ENCODE results near the gene SPR.

Gene SPR

DNA sequence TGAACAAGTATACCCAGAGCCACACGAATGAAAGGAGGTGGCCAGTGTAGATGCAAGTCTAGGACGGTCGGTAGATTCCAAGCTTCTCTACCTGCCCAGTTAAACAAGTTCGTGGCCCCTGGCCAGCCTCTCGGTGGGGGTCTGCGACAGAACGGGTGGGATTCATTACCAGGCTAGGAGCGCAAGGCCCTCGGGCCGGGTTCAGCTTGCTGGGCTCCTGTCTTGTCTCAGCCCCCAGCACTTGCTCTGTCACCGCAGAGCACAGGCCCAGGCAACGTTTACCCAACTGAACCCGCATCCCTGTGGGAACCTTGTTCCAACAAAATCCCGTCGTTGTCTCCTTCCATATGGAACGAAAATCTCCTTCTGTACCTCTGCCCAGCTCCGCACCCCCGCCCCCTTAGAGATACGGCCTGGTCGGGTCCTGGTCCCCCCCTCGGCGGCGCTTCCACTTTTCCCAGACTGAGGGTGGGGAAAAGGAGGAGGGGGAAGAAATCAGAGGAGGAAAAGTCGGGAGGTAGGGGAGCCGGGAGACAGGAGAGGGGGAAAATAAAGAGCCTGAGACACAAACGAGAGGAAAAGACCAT lies 28.2 kb downstream of the SPR start:
- Histone ChIP-seq H3K27ac (replicated peaks) (no peak overlapping the region), H3K4me3 (replicated peaks; ENCODE audit: insufficient read depth, low read length) (no peak overlapping the region), H3K27me3 (ENCODE audit: insufficient read depth, poor library complexity, severe bottlenecking) (peaks cover 75% of the 10 kb centered on the region)
- TF ChIP-seq, protein P1, sequence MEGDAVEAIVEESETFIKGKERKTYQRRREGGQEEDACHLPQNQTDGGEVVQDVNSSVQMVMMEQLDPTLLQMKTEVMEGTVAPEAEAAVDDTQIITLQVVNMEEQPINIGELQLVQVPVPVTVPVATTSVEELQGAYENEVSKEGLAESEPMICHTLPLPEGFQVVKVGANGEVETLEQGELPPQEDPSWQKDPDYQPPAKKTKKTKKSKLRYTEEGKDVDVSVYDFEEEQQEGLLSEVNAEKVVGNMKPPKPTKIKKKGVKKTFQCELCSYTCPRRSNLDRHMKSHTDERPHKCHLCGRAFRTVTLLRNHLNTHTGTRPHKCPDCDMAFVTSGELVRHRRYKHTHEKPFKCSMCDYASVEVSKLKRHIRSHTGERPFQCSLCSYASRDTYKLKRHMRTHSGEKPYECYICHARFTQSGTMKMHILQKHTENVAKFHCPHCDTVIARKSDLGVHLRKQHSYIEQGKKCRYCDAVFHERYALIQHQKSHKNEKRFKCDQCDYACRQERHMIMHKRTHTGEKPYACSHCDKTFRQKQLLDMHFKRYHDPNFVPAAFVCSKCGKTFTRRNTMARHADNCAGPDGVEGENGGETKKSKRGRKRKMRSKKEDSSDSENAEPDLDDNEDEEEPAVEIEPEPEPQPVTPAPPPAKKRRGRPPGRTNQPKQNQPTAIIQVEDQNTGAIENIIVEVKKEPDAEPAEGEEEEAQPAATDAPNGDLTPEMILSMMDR (IDR thresholded peaks at IDR 0.05; ENCODE audit: insufficient read depth, low read length): no peak
- TF ChIP-seq GABPA (IDR thresholded peaks at IDR 0.05; ENCODE audit: low read depth): no peak
- TF ChIP-seq, protein P2, sequence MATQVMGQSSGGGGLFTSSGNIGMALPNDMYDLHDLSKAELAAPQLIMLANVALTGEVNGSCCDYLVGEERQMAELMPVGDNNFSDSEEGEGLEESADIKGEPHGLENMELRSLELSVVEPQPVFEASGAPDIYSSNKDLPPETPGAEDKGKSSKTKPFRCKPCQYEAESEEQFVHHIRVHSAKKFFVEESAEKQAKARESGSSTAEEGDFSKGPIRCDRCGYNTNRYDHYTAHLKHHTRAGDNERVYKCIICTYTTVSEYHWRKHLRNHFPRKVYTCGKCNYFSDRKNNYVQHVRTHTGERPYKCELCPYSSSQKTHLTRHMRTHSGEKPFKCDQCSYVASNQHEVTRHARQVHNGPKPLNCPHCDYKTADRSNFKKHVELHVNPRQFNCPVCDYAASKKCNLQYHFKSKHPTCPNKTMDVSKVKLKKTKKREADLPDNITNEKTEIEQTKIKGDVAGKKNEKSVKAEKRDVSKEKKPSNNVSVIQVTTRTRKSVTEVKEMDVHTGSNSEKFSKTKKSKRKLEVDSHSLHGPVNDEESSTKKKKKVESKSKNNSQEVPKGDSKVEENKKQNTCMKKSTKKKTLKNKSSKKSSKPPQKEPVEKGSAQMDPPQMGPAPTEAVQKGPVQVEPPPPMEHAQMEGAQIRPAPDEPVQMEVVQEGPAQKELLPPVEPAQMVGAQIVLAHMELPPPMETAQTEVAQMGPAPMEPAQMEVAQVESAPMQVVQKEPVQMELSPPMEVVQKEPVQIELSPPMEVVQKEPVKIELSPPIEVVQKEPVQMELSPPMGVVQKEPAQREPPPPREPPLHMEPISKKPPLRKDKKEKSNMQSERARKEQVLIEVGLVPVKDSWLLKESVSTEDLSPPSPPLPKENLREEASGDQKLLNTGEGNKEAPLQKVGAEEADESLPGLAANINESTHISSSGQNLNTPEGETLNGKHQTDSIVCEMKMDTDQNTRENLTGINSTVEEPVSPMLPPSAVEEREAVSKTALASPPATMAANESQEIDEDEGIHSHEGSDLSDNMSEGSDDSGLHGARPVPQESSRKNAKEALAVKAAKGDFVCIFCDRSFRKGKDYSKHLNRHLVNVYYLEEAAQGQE (IDR thresholded peaks at IDR 0.05; ENCODE audit: insufficient replicate concordance, low read depth): no peak
- no peak for TF ChIP-seq POLR2AphosphoS5 (IDR thresholded peaks at IDR 0.05; ENCODE audit: low read depth)
- TF ChIP-seq SPI1 (IDR thresholded peaks at IDR 0.05; ENCODE audit: borderline replicate concordance, low read depth): no peak
- no peak for DNase-seq (ENCODE audit: low read depth in 1 of 2, low spot score in 1 of 2)

- peak; percentile 4; the same call in 1 of the 2 replicates for TF ChIP-seq SPI1 (IDR thresholded peaks at IDR 0.05; ENCODE audit: borderline replicate concordance, low read depth)
- TF ChIP-seq, protein P1 (IDR thresholded peaks at IDR 0.05; ENCODE audit: insufficient read depth, low read length): no peak
- Histone ChIP-seq H3K4me3 (replicated peaks; ENCODE audit: insufficient read depth, low read length) (no peak overlapping the region; the same call in 1 of the 2 replicates), H3K27me3 (ENCODE audit: insufficient read depth, poor library complexity, severe bottlenecking) (peaks cover 79% of the 10 kb centered on the region), H3K27ac (replicated peaks) (no peak overlapping the region)
- peak in 1 of 2 experiments; percentile 35 for DNase-seq (ENCODE audit: low read depth in 1 of 2, low spot score in 1 of 2)
Measured at GRCh38 chr2:72915907-72916742, 28.9 kb downstream of the SPR start.

DNA sequence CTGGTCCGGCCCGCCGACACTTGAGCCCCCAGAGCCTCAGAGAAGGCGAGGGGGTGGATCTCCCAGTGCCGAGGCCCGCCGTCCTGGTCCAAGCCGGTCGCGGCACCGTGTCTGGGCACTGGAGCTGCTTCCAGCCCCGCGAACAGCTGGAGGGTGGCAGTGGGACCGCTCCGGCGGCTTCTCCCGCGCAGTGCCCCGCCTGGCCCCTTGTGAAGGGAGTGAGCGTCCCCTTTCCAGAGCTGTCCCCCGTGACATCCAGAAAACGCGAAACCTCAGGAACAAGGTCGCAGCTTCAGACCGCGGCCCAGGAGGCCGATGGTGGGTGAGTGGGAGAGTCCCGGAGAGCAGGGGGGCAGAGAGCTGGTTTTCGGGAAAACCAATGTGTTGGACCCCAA lies 29.5 kb downstream of the SPR start:
- Histone ChIP-seq H3K27me3 (ENCODE audit: insufficient read depth, poor library complexity, severe bottlenecking) (peaks cover 84% of the 10 kb centered on the region), H3K27ac (replicated peaks) (no peak overlapping the region), H3K4me3 (replicated peaks; ENCODE audit: insufficient read depth, low read length) (no peak overlapping the region)
- DNase-seq (ENCODE audit: low read depth in 1 of 2, low spot score in 1 of 2): no peak
- TF ChIP-seq POLR2AphosphoS5 (IDR thresholded peaks at IDR 0.05; ENCODE audit: low read depth) (no peak), SPI1 (IDR thresholded peaks at IDR 0.05; ENCODE audit: borderline replicate concordance, low read depth) (no peak), GABPA (IDR thresholded peaks at IDR 0.05; ENCODE audit: low read depth) (no peak)
- TF ChIP-seq, protein P1 (IDR thresholded peaks at IDR 0.05; ENCODE audit: insufficient read depth, low read length): no peak
- TF ChIP-seq, protein P2 (IDR thresholded peaks at IDR 0.05; ENCODE audit: insufficient replicate concordance, low read depth): no peak

All from HL-60 (cell line).